GM12878 (cell line): Measurements from ENCODE around the gene RPS19BP1. TPM values are rescaled to one million over a fixed set of nuclear protein-coding genes. Genes with fewer than 3 reads are reported as not detected.

Experiments used
- ATAC-seq: fragments of 200-7000 bp; cut with Tn5 transposase; 3 replicates; pipeline ENCODE4 v1.9.1; 2020; ENCODE audit warnings: mild to moderate bottlenecking, moderate library complexity
- BruUV-seq: library from RNA; stranded (reverse); fragments of 400-500 nt; replicated peaks from 2 replicates; lab custom pipeline; 2021; lab: Mats Ljungman, UMichigan
- CTCF ChIA-PET: fragments of 300-600 bp; sonication (Branson Sonifier 250); formaldehyde crosslinking; extraction: SDS; loops from one replicate; lab custom pipeline; 2021; ENCODE audit warnings: inconsistent platforms; lab: Yijun Ruan, JAX
- POLR2A ChIA-PET: fragments of 350-600 bp; formaldehyde crosslinking; extraction: SDS; loops from one replicate; lab custom pipeline; 2021; ENCODE audit warnings: inconsistent platforms; lab: Charles Lee
- RAD21 ChIA-PET: fragments of 300-600 bp; sonication (Branson Sonifier 250); formaldehyde crosslinking; loops from one replicate; lab custom pipeline; 2023; ENCODE audit warnings: antibody characterized with exemption; ENCODE audit not compliant: unreplicated experiment; lab: Charles Lee
- SMC1A ChIA-PET: fragments of 300-600 bp; sonication (Branson Sonifier 250); formaldehyde crosslinking; loops from one replicate; lab custom pipeline; 2023; ENCODE audit not compliant: unreplicated experiment, uncharacterized antibody; lab: Charles Lee
- DNase-seq: peaks from one replicate; pipeline ENCODE4 v3.0.0-alpha.2; 2011; ENCODE audit warnings: low read depth, low spot score
- FAIRE-seq: peaks from 3 replicates; lab custom pipeline; 2011; peaks lifted over from hg19 to GRCh38; lab: Jason Lieb, UNC
- H2AFZ ChIP-seq: 2 replicates; pipeline ENCODE4 v1.6.0; 2011; ENCODE audit warnings: low read depth, low read length, control low read depth; ENCODE audit not compliant: control insufficient read depth
- H3K27ac ChIP-seq: 2 replicates; pipeline ENCODE4 v1.5.1; 2011; ENCODE audit warnings: control low read depth; ENCODE audit not compliant: control insufficient read depth, insufficient read depth
- H3K27me3 ChIP-seq, 2 experiments: replicated peaks in 1 of 2; 2 replicates each; pipeline versions ENCODE4 v1.6.0 to v1.6.1; 2011; ENCODE audit warnings: low read length in 1 of 2; ENCODE audit not compliant: control insufficient read depth in 2 of 2, insufficient read depth in 2 of 2
- H3K36me3 ChIP-seq, 2 experiments: 2 replicates each; pipeline ENCODE4 v1.5.1; 2011; ENCODE audit warnings: low read length in 1 of 2; ENCODE audit not compliant: control insufficient read depth in 2 of 2, insufficient read depth in 2 of 2
- H3K4me1 ChIP-seq: 2 replicates; pipeline ENCODE4 v1.6.1; 2011; ENCODE audit warnings: mild to moderate bottlenecking, low read length, moderate library complexity, mixed read lengths; ENCODE audit not compliant: control insufficient read depth, insufficient read depth
- H3K4me2 ChIP-seq: 2 replicates; pipeline ENCODE4 v1.6.0; 2011; ENCODE audit warnings: control low read depth; ENCODE audit not compliant: control insufficient read depth, insufficient read depth
- H3K4me3 ChIP-seq: fragments of 200-600 bp; sonication (generic); 2 replicates; pipeline ENCODE4 v1.5.1; 2016
- H3K79me2 ChIP-seq: 2 replicates; pipeline ENCODE4 v1.6.0; 2011; ENCODE audit warnings: low read length; ENCODE audit not compliant: control insufficient read depth, insufficient read depth
- H3K9ac ChIP-seq: 2 replicates; pipeline ENCODE4 v1.8.0; 2011; ENCODE audit warnings: low read length, control low read depth, mixed read lengths; ENCODE audit not compliant: control insufficient read depth, insufficient read depth
- H3K9me3 ChIP-seq: replicated peaks from 3 replicates; pipeline ENCODE4 v1.5.1; 2011; ENCODE audit warnings: mild to moderate bottlenecking, low read length; ENCODE audit not compliant: control insufficient read depth, insufficient read depth
- H4K20me1 ChIP-seq: 2 replicates; pipeline ENCODE4 v1.6.0; 2011; ENCODE audit not compliant: control insufficient read depth, insufficient read depth
- BCL11A ChIP-seq: IDR thresholded peaks from 2 replicates; pipeline ENCODE4 v1.6.1; 2011; ENCODE audit warnings: low read depth, low read length
- CEBPZ ChIP-seq: fragments of 150-350 bp; IDR thresholded peaks from 2 replicates; pipeline ENCODE4 v1.6.1; 2016; ENCODE audit warnings: low read depth, low read length
- IKZF2 ChIP-seq, 2 experiments: fragments of 450-650 bp; IDR thresholded peaks; 2 replicates each; pipeline ENCODE4 v1.6.1; 2017; ENCODE audit warnings: mild to moderate bottlenecking in 2 of 2, moderate library complexity in 2 of 2
- IRF4 ChIP-seq: IDR thresholded peaks from 2 replicates; pipeline ENCODE4 v1.6.1; 2011; ENCODE audit warnings: low read depth, low read length
- POU2F2 ChIP-seq: IDR thresholded peaks from 3 replicates; pipeline ENCODE4 v1.6.1; 2011; ENCODE audit warnings: low read depth, mild to moderate bottlenecking, low read length, borderline replicate concordance
- RB1 ChIP-seq: fragments of 450-650 bp; formaldehyde crosslinking; IDR thresholded peaks from 2 replicates; pipeline ENCODE4 v1.6.1; 2017; ENCODE audit warnings: mild to moderate bottlenecking, borderline replicate concordance
- RCOR1 ChIP-seq: conservative IDR thresholded peaks from 2 replicates; pipeline ENCODE4 v1.6.1; 2012; ENCODE audit warnings: low read depth, low read length, improper control_type of control experiment
- SMAD5 ChIP-seq: IDR thresholded peaks from 2 replicates; pipeline ENCODE4 v1.6.1; 2016; ENCODE audit warnings: antibody characterized with exemption, low read depth
- STAT1 ChIP-seq: fragments of 450-650 bp; conservative IDR thresholded peaks from 2 replicates; pipeline ENCODE4 v1.6.1; 2014; ENCODE audit warnings: antibody characterized with exemption, mild to moderate bottlenecking
- SUPT20H ChIP-seq: IDR thresholded peaks from 2 replicates; pipeline ENCODE4 v1.6.1; 2011; ENCODE audit warnings: low read depth, mild to moderate bottlenecking, low read length, moderate library complexity, borderline replicate concordance; ENCODE audit not compliant: control insufficient read depth
- WRNIP1 ChIP-seq: IDR thresholded peaks from 2 replicates; pipeline ENCODE4 v1.6.1; 2011; ENCODE audit warnings: low read depth, low read length, improper control_type of control experiment, borderline replicate concordance
- ZBED1 ChIP-seq: IDR thresholded peaks from 2 replicates; pipeline ENCODE4 v1.6.1; 2016; ENCODE audit warnings: borderline replicate concordance
- ZBTB11 ChIP-seq: fragments of 450-650 bp; formaldehyde crosslinking; IDR thresholded peaks from 2 replicates; pipeline ENCODE4 v1.5.0; 2022; ENCODE audit warnings: mild to moderate bottlenecking, missing genetic modification characterization
- ZNF207 ChIP-seq: fragments of 450-650 bp; IDR thresholded peaks from 2 replicates; pipeline ENCODE4 v1.6.1; 2014; ENCODE audit warnings: antibody characterized with exemption, mild to moderate bottlenecking, borderline replicate concordance
- ZNF24 ChIP-seq: fragments of 450-650 bp; IDR thresholded peaks from 2 replicates; pipeline ENCODE4 v1.6.1; 2017; ENCODE audit warnings: antibody characterized with exemption, mild to moderate bottlenecking
- WGBS: methylation state at CpG from one replicate; pipeline ENCODE4 v1.1.6; 2016; ENCODE audit warnings: low lambda C conversion rate; ENCODE audit not compliant: insufficient replicate concordance, insufficient coverage; ENCODE audit errors: missing lambda C conversion rate; 5-methylcytosine and 5-hydroxymethylcytosine counted together
- in situ Hi-C: fragments of 300-500 bp; cut with MboI; formaldehyde crosslinking; loops from 9 replicates; pipeline ENCODE4 v1.14.3; 2018; ENCODE audit warnings: mixed read lengths
- intact Hi-C: fragments of 100-400 bp; cut with micrococcal nuclease; formaldehyde crosslinking; loops from one replicate; pipeline ENCODE4 v1.14.2; 2022; ENCODE audit not compliant: unreplicated experiment
- polyA plus RNA-seq, 11 experiments: library from polyadenylated mRNA; depleted of rRNA in 4 of 11; unstranded in 6 of 11; stranded (reverse) in 5 of 11; fragments of >200 nt; fragmentation: Nextera tagmentation in 4 of 11; fragmentation: Illumina TruSeq in 1 of 11; extraction: Ambion mirVana in 4 of 11; extraction: Trizol in 1 of 11; gene quantifications; 1 replicate in 1 of 11; 2 replicates in 10 of 11; pipeline versions ENCODE4 v1.2.1 to v1.2.3, GENCODE V29; 2011 to 2016; ENCODE audit warnings: inconsistent platforms in 2 of 11, missing spikeins in 2 of 11, low read depth in 1 of 11
- total RNA-seq, 4 experiments: library from RNA; depleted of rRNA in 3 of 4; stranded (reverse); fragments of >200 nt in 3 of 4; fragmentation: Illumina TruSeq in 1 of 4; extraction: Trizol in 1 of 4; gene quantifications; 2 replicates each; pipeline versions ENCODE4 v1.2.1 to v1.2.3, GENCODE V29; 2013 to 2021

The RPS19BP1 gene
- total and polyA plus RNA-seq, 10 of the 15 experiments (the other 5 are each of a cell fraction or from before 2014, with no cell fraction given), result 2.7 to 206 (median 78.6) TPM

- TF ChIP-seq BCL11A (no peak), SMAD5 (no peak)
These were observed 35.1 kb downstream of the RPS19BP1 start (continued) for GRCh38 chr22:39497429-39497828.

GRCh38 chr22:39496131-39496838 lies 36.3 kb downstream of the RPS19BP1 start:
- ChIA-PET RAD21 (interaction anchor here (0.6 to 2.7 kb wide), 12 partner anchors 18 to 540 kb away, joined by 3 to 28 read pairs (median 4); partner anchors contain the start of gene ATF4), SMC1A (interaction anchor here (0.7 to 2.0 kb wide), 18 partner anchors 12 to 539 kb away, joined by 3 to 23 read pairs (median 3); partner anchors contain the start of gene TAB1), POLR2A (interaction anchor here (1.0 to 1.9 kb wide), 3 partner anchors 29 to 35 kb away, joined by 4 to 8 read pairs (median 5); no protein-coding TSS in a partner anchor), CTCF (interaction anchor here (0.6 to 15.7 kb wide), 35 partner anchors 9 to 794 kb away, joined by 3 to 372 read pairs (median 4); partner anchors contain the start of genes ATF4, RPS19BP1 and TAB1)
- DNase-seq (no peak), ATAC-seq (peak; percentile 93), FAIRE-seq (peak; percentile 54)
- no peaks in the 10 kb centered on the region for H3K27me3 ChIP-seq
- H3K27ac ChIP-seq, result no peak overlapping the region
- intact Hi-C loops, result no loop called here
- no peaks in the 10 kb centered on the region; a peak in 1 of 4 replicates for H3K36me3 ChIP-seq
- H2AFZ ChIP-seq, result peak overlapping the region; percentile 2; the same call in 1 of the 2 replicates
- H3K4me1 ChIP-seq, result no peaks in the 10 kb centered on the region
- no peak overlapping the region for H3K9ac ChIP-seq
- in situ Hi-C loops, result no loop called here
- 33% methylated on average over 13 of the region's 13 CpGs for WGBS
- no peaks in the 10 kb centered on the region for H3K9me3 ChIP-seq
- H3K79me2 ChIP-seq, result no peaks in the 10 kb centered on the region
- BruUV-seq, result no TSS peak
- no peak overlapping the region for H3K4me2 ChIP-seq
- H3K4me3 ChIP-seq, result no peak overlapping the region
- no peaks in the 10 kb centered on the region for H4K20me1 ChIP-seq
- TF ChIP-seq BCL11A, result no peak
- 0 out of 4 replicates have a peak, but pooled peaks of 1 of the 2 experiments have one; percentile 22 for TF ChIP-seq IKZF2 (IDR thresholded peaks at IDR 0.05)
- TF ChIP-seq WRNIP1, result no peak
- TF ChIP-seq POU2F2, result peak; percentile 96; the same call in 2 of the 3 replicates
- TF ChIP-seq ZBTB11 (CRISPR knock-in tag), result no peak
- TF ChIP-seq RCOR1, result no peak
- TF ChIP-seq STAT1, result no peak
- no peak for TF ChIP-seq ZNF207
- no peak for TF ChIP-seq CEBPZ
- no peak for TF ChIP-seq ZBED1
- TF ChIP-seq SUPT20H, result no peak
- no peak for TF ChIP-seq IRF4
- no peak for TF ChIP-seq RB1
- TF ChIP-seq ZNF24, result no peak
